Kidney tubule cell (primary cell): ENCODE data around the gene CHST2.
"Not testable (repeated sequence)": the region's sequence is repeated elsewhere in the genome, so short reads cannot be mapped to it uniquely, and the experiment has no call there.

Experiments
- DNase-seq: peaks from one replicate; pipeline ENCODE4 v3.0.0-alpha.2; 2018; ENCODE audit warnings: low spot score

Gene CHST2

DNA sequence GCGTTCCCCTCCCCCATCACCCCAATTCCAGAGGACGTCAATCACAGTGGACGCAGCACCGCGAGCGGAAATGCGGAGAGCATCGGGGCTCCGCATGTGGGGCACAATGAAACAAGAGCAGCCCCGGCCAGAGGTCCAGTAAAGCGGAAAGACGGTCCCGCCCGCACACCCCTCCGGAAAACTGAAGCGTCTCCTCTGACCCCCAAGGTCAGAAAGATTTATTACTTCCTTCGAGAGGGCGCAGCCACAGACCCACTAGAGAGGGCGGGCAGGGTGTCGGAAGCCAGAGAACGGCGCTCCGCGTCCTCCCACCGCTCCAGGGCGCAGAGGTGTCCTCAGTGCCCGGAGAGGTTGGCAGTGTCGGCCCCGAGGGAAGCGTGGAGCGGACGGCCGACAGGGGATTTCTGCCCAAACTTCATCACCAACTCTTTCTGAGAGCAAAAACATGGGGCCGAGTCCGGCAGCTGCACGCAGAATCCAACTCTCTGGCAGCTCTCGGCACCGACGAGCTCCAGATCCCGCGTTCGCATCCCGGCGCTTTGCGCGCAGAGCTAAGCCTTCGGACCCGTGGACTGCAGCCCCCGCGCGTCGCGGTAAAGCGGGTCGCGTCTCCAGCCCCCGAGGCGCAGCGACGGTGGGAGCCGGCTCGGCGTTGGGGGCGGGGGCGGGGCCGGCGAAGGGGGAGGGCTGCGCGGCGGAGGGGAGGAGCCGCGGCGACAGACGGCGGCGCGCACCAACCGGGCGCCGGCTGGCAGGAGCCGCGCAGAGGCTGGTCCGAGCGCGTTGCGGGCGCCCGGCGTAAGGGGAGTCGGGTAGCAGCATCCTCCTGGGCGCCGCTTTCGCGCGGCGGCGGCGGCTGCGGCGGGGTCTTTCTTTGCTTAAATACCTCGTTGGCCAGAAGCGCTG lies at the start of gene CHST2:
CHST2 (plus strand) TSS at position 763 of the 906 bp plus-strand sequence. CDS start 1,046 bp downstream, outside the sequence.
- DNase-seq = peak; percentile 77

- DNase-seq = peak; percentile 84
Observed at GRCh38 chr3:143070977-143071551, 48.5 kb upstream of the CHST2 start.

- DNase-seq = no peak
Observed at GRCh38 chr3:143071776-143072175, 47.8 kb upstream of the CHST2 start.

DNA sequence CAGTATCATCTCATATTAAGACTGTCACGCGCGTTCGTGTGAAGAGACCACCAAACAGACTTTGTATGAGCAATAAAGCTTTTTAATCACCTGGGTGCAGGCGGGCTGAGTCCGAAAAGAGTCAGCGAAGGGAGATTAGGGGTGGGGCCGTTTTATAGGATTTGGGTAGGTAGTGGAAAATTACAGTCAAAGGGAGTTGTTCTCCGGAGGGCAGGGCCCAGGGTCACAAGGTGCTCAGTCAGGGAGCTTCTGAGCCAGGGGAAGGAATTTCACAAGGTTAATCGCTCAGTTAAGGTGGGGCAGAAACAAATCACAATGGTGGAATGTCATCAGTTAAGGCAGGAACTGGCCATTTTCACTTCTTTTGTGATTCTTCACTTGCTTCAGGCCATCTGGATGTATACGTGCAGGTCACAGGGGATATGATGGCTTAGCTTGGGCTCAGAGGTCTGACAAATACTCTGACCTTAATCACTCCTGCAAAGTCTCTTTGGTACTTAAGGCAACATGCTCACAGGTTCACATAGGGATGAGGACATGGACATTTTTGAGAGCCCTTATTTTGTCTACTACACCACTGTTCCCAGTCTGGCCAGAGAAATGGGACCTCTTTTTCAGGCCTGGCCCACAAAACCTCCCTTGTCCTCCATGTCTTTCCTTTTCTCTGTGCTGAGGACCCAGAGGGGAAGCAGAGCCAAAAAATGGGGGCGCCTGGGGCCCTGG lies 47.1 kb upstream of the CHST2 start:
- not testable (repeated sequence) for DNase-seq

DNA sequence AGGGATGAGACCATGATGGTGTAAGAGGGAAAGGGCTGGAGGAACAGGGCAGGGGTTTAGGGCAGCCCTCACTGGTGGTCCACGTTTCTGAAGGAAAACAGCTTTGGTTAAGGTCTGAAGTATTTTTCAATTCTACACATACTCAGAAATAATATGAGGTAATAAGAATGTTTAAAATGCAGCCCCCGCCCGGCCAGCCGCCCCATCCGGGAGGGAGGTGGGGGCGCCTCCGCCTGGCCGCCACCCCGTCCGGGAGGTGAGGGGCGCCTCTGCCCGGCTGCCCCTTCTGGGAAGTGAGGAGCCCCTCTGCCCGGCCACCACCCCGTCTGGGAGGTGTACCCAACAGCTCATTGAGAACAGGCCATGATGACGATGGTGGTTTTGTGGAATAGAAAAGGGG lies 46.0 kb upstream of the CHST2 start:
- not testable (repeated sequence) for DNase-seq

GRCh38 chr3:143073983-143074382 lies 45.6 kb upstream of the CHST2 start:
- not testable (repeated sequence) for DNase-seq

GRCh38 chr3:143078883-143079282 lies 40.7 kb upstream of the CHST2 start:
- peak; percentile 74 for DNase-seq

GRCh38 chr3:143080196-143080595 lies 39.4 kb upstream of the CHST2 start:
- no peak for DNase-seq

- no peak for DNase-seq
Observed at GRCh38 chr3:143081365-143081764, 38.2 kb upstream of the CHST2 start.

GRCh38 chr3:143081844-143082778 lies 37.5 kb upstream of the CHST2 start:
- no peak for DNase-seq

DNA sequence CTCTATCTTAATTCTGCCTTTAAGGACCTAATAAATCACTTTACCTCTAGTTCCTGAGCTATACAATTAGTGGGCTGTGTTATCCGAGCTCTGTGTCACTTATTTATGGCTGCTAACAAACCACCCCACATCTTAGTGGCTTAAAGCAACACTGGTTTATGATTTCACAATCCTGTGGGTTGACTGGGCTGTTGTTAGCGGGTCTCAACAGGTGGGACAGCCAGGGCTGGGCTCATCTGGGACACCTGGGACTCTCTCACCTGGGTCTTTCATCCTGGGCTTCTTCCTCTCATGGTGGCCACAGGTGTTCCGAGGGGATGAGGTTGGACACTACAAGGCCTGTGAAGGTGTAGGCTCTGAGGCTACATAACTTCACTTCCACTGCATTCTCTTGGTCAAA lies 35.8 kb upstream of the CHST2 start:
- DNase-seq = no peak

GRCh38 chr3:143084856-143085731 lies 34.5 kb upstream of the CHST2 start:
- DNase-seq = peak; percentile 95

- no peak for DNase-seq
Observed at GRCh38 chr3:143088835-143089234, 30.7 kb upstream of the CHST2 start.

DNA sequence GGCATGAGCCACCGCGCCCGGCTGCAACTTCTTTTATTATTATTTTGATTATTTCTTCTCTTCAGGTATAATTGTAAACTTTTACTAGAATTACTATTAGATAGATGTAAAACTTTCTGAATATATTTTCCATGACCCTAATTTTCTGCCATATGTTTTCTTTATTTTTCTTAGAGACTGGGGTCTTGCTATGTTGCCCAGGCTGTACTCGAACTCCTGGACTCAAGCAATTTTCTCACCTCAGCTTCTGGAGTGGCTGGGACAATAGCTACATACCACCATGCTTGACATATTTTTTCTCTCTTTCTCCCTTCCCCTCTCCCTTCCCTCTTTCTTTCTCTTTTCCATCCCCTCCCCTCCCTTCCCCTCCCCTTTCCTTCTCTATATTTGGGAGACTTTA lies 29.6 kb upstream of the CHST2 start:
- no peak for DNase-seq

- no peak for DNase-seq
Observed at GRCh38 chr3:143090486-143090885, 29.1 kb upstream of the CHST2 start.

DNA sequence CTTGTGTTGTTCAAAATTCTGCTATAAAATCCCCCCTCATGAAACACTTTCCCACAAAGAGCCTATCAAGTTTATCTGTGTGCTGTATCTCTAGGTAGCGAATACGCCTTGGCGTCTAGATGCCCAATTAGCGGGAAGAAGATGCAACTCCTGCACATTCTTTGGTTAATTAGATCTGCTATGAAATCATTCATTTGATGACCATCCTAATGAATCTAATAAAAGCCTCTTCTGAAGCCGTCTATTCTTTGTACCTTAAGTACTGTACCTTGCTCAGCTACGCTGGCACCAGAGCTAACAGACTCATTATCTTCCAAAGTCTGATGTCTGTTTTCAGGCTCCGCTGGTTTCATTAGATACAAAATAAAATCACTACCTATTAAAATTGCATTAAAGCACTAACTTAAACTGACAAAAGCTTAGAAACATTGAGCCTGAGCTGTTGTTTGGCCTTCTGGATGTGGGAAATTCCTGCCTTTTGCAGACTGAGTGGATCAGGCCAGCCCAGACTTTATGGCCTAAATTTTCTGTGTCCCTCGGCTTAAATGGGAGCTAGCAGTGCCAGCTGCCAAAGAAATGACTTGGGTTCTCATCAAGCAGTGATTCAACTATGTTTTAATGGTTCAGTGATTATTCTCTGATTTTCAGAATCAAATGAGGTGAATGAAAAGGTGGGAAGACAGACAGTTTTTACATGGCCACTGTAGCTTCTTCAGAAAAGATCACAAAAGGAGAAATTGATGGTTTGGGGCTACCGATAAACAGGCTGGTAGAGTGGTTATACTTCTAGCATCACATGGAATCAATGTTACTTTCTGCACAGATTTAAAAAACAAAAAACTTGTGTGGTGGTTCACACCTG lies 28.4 kb upstream of the CHST2 start:
- DNase-seq = peak; percentile 5

GRCh38 chr3:143092191-143092590 lies 27.4 kb upstream of the CHST2 start:
- no peak for DNase-seq

GRCh38 chr3:143095813-143096212 lies 23.8 kb upstream of the CHST2 start:
- no peak for DNase-seq

GRCh38 chr3:143098032-143098764 lies 21.4 kb upstream of the CHST2 start:
- DNase-seq = no peak
